SK-N-SH (cell line): ENCODE measurements around the gene SNX24.

Experiments
- EZH2phosphoT487 ChIP-seq: fragments of 200-600 bp; sonication (generic); IDR thresholded peaks from 2 replicates; pipeline ENCODE4 v1.6.1; 2017; ENCODE audit warnings: low read depth, mixed run types, mild to moderate bottlenecking, antibody characterized with exemption, moderate library complexity, borderline replicate concordance
- GABPA ChIP-seq: IDR thresholded peaks from 2 replicates; pipeline ENCODE4 v1.4.0; 2012; ENCODE audit warnings: low read depth, mild to moderate bottlenecking
- MAX ChIP-seq: IDR thresholded peaks from 2 replicates; pipeline ENCODE4 v1.4.0; 2012; ENCODE audit warnings: low read depth
- MXI1 ChIP-seq: IDR thresholded peaks from 2 replicates; pipeline ENCODE4 v1.6.1; 2012; ENCODE audit warnings: mild to moderate bottlenecking, low read depth, low read length, improper control_type of control experiment
- POLR2AphosphoS5 ChIP-seq: IDR thresholded peaks from 2 replicates; pipeline ENCODE4 v1.6.1; 2012; ENCODE audit warnings: low read depth, low read length
- TAF1 ChIP-seq: IDR thresholded peaks from 2 replicates; pipeline ENCODE4 v1.6.1; 2012; ENCODE audit warnings: low read depth, mild to moderate bottlenecking, low read length, moderate library complexity, borderline replicate concordance
- USF2 ChIP-seq: fragments of 150-350 bp; IDR thresholded peaks from 2 replicates; pipeline ENCODE4 v1.6.1; 2017; ENCODE audit warnings: antibody characterized with exemption, low read length, low read depth, borderline replicate concordance
- TF ChIP-seq, protein P1 (sequence below): IDR thresholded peaks from 2 replicates; pipeline ENCODE4 v1.4.0; 2012; ENCODE audit warnings: low read depth, borderline replicate concordance
- TF ChIP-seq, protein P2 (sequence below): fragments of 200-600 bp; sonication (generic); IDR thresholded peaks from 2 replicates; pipeline ENCODE4 v1.6.1; 2017; ENCODE audit warnings: antibody characterized with exemption, mild to moderate bottlenecking, moderate library complexity

DNA sequence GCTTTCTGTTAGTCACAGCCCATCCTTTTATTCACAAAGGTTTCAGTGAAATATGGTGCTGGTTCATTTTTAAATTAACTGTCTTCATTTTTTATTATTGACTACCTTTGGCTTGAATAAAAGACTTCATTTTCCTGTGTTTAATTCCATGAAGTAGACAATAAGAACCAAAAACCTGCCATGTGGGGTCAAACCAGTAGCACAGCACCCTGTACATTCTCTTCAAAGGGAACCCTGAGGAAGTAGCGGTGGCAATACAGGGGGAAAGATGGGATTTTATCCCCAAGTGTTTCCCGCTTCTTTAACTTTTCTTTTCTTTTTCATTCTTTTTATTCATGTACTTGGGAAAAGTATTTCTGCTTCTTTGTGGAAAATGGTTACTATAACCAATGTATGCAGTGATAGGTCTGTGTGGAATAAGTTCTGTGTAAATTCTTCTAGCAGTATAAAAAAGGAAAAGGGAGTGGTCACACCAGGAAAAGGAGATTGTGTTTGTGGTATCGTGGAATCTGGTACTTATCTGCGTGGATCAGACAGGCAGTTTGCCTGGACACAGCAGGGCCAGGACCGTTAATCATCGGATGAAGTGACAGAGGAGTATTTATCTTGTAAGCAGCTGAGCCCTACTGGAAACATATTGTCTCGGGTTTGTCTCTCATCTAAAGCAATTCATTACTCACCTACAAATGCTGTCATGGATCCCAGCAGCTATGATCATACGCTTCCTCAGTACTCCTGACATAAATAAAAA is 96.9 kb downstream of the SNX24 start:
- no peak for TF ChIP-seq MAX
- no peak for TF ChIP-seq USF2
- TF ChIP-seq, protein P1, sequence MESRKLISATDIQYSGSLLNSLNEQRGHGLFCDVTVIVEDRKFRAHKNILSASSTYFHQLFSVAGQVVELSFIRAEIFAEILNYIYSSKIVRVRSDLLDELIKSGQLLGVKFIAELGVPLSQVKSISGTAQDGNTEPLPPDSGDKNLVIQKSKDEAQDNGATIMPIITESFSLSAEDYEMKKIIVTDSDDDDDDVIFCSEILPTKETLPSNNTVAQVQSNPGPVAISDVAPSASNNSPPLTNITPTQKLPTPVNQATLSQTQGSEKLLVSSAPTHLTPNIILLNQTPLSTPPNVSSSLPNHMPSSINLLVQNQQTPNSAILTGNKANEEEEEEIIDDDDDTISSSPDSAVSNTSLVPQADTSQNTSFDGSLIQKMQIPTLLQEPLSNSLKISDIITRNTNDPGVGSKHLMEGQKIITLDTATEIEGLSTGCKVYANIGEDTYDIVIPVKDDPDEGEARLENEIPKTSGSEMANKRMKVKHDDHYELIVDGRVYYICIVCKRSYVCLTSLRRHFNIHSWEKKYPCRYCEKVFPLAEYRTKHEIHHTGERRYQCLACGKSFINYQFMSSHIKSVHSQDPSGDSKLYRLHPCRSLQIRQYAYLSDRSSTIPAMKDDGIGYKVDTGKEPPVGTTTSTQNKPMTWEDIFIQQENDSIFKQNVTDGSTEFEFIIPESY, result no peak
- TF ChIP-seq EZH2phosphoT487, result no peak
- no peak for TF ChIP-seq MXI1
- TF ChIP-seq GABPA, result no peak
- TF ChIP-seq, protein P2, sequence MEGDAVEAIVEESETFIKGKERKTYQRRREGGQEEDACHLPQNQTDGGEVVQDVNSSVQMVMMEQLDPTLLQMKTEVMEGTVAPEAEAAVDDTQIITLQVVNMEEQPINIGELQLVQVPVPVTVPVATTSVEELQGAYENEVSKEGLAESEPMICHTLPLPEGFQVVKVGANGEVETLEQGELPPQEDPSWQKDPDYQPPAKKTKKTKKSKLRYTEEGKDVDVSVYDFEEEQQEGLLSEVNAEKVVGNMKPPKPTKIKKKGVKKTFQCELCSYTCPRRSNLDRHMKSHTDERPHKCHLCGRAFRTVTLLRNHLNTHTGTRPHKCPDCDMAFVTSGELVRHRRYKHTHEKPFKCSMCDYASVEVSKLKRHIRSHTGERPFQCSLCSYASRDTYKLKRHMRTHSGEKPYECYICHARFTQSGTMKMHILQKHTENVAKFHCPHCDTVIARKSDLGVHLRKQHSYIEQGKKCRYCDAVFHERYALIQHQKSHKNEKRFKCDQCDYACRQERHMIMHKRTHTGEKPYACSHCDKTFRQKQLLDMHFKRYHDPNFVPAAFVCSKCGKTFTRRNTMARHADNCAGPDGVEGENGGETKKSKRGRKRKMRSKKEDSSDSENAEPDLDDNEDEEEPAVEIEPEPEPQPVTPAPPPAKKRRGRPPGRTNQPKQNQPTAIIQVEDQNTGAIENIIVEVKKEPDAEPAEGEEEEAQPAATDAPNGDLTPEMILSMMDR, result no peak
- no peak for TF ChIP-seq POLR2AphosphoS5
- no peak for TF ChIP-seq TAF1
